Measurements from ENCODE around the gene PHF12.

GRCh38 chr17:28999206-28999605, 47.9 kb upstream of the PHF12 start:
- TF ChIP-seq CTCF (conservative IDR thresholded peaks at IDR 0.05), result no peak
- TF ChIP-seq EZH2 (IDR thresholded peaks at IDR 0.05; ENCODE audit: low read depth), result no peak
